ENCODE results near the gene SIDT1. TPM values are rescaled to one million over a fixed set of nuclear protein-coding genes. Genes with fewer than 3 reads are reported as not detected.

The SIDT1 gene
- 1 to 10 TPM; 1.4 to 2.7 (median 2.1) TPM for polyA plus RNA-seq (ENCODE audit: insufficient read depth in 1 of 5, insufficient read length in 5 of 5, low replicate concordance in 1 of 5)
- long read RNA-seq, donor 1, full-length matches to known transcripts, result 2 of 2 reads
- long read RNA-seq, donor 1, partial matches to known transcripts, result 0 of 2 reads
- long read RNA-seq, donor 1, other reads (novel, unspliced or antisense), result 0 of 2 reads
- long read RNA-seq, donor 2, result 0 reads
- long read RNA-seq, donor 3, result 0 reads
- long read RNA-seq, donor 4, result 0 reads
- long read RNA-seq, donor 5, result 0 reads
- long read RNA-seq, donor 6, partial matches to known transcripts, result 0 of 2 reads
- long read RNA-seq, donor 6, other reads (novel, unspliced or antisense), result 0 of 2 reads
- long read RNA-seq, donor 7, partial matches to known transcripts, result 0 of 1 reads
- long read RNA-seq, donor 7, other reads (novel, unspliced or antisense), result 0 of 1 reads
- long read RNA-seq, donor 8, result 0 reads

- DNase-seq, result peak; percentile 11 to 27
Measured at GRCh38 chr3:113531826-113532697, at the start of gene SIDT1. Gene SIDT1, plus strand, starts transcription at chr3:113532555. Its CDS starts 467 bp downstream, at chr3:113533022.

- DNase-seq, result peak in 1 of 2 donors; percentile 14
Measured at GRCh38 chr3:113485161-113485609, 47.2 kb upstream of the SIDT1 start.

- DNase-seq, result peak in 1 of 2 donors; percentile 8
Measured at GRCh38 chr3:113495035-113495434, 37.3 kb upstream of the SIDT1 start.

- no peak for DNase-seq
Measured at GRCh38 chr3:113496924-113497323, 35.4 kb upstream of the SIDT1 start.

GRCh38 chr3:113498221-113499005, 33.9 kb upstream of the SIDT1 start:
- DNase-seq, result no peak

- DNase-seq, result no peak
Measured at GRCh38 chr3:113499081-113499480, 33.3 kb upstream of the SIDT1 start.

GRCh38 chr3:113501597-113501996, 30.8 kb upstream of the SIDT1 start:
- no peak for DNase-seq

GRCh38 chr3:113505867-113506266, 26.5 kb upstream of the SIDT1 start:
- no peak for DNase-seq

GRCh38 chr3:113507501-113508067, 24.8 kb upstream of the SIDT1 start:
- DNase-seq, result no peak

- DNase-seq, result no peak
Measured at GRCh38 chr3:113508966-113509365, 23.4 kb upstream of the SIDT1 start.

- DNase-seq, result no peak
Measured at GRCh38 chr3:113514265-113514769, 18.0 kb upstream of the SIDT1 start.

- DNase-seq, result no peak
Measured at GRCh38 chr3:113516115-113516505, 16.2 kb upstream of the SIDT1 start.

- no peak for DNase-seq
Measured at GRCh38 chr3:113521981-113522380, 10.4 kb upstream of the SIDT1 start.

GRCh38 chr3:113523241-113523640, 9.1 kb upstream of the SIDT1 start:
- no peak for DNase-seq

- DNase-seq, result peak; percentile 31 to 32
Measured at GRCh38 chr3:113532698-113533533, 561 bp downstream of the SIDT1 start.

- no peak for DNase-seq
Measured at GRCh38 chr3:113533534-113533892, 1.2 kb downstream of the SIDT1 start.

- DNase-seq, result no peak
Measured at GRCh38 chr3:113534365-113534764, 2.0 kb downstream of the SIDT1 start.

GRCh38 chr3:113535898-113536297, 3.5 kb downstream of the SIDT1 start:
- DNase-seq, result no peak

- no peak for DNase-seq
Measured at GRCh38 chr3:113536627-113537101, 4.3 kb downstream of the SIDT1 start.

GRCh38 chr3:113537155-113537554, 4.8 kb downstream of the SIDT1 start:
- no peak for DNase-seq
